ENCODE results near the gene MAGI1.

- TF ChIP-seq POLR2A (IDR thresholded peaks at IDR 0.05; ENCODE audit: low read depth, low read length) (no peak), POLR2AphosphoS5 (IDR thresholded peaks at IDR 0.05; ENCODE audit: low read depth, low read length) (no peak), TAF1 (IDR thresholded peaks at IDR 0.05; ENCODE audit: borderline replicate concordance, low read depth, low read length) (no peak)
These were observed 687.0 kb downstream of the MAGI1 start for GRCh38 chr3:65351753-65352152.

Data from GM12892 (cell line).